ENCODE data around the gene TNNT2.

DNA sequence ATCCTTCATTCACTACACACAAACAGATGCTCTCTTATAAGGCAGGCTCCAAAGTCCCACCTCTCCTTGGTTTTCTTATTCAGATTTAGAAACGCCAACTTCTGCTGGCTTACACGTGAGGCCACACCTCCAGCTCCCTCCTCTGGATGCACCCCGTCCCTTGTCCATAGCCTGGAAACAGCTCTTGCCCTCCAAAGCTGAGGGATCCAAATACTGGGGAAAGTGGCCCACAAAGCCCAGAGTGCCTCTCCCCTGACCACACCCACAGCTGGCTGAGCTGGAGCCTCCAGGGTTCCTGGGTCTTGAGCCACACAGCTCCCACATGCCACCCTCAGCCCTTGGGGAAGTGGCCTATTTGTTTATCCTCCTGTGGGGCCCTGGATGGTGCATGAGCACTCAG, 17.1 kb upstream of the TNNT2 start:
- TF ChIP-seq, protein P1, sequence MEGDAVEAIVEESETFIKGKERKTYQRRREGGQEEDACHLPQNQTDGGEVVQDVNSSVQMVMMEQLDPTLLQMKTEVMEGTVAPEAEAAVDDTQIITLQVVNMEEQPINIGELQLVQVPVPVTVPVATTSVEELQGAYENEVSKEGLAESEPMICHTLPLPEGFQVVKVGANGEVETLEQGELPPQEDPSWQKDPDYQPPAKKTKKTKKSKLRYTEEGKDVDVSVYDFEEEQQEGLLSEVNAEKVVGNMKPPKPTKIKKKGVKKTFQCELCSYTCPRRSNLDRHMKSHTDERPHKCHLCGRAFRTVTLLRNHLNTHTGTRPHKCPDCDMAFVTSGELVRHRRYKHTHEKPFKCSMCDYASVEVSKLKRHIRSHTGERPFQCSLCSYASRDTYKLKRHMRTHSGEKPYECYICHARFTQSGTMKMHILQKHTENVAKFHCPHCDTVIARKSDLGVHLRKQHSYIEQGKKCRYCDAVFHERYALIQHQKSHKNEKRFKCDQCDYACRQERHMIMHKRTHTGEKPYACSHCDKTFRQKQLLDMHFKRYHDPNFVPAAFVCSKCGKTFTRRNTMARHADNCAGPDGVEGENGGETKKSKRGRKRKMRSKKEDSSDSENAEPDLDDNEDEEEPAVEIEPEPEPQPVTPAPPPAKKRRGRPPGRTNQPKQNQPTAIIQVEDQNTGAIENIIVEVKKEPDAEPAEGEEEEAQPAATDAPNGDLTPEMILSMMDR (conservative IDR thresholded peaks at IDR 0.05; ENCODE audit: low read length): no peak
- TF ChIP-seq EZH2phosphoT487 (IDR thresholded peaks at IDR 0.05; ENCODE audit: borderline replicate concordance, low read depth, low read length): no peak
